NCI-H2227 (cell line): ENCODE results near the gene C11orf52.
"Not testable (repeated sequence)": the region's sequence is repeated elsewhere in the genome, so short reads cannot be mapped to it uniquely, and the experiment has no call there.

Experiments
- DNase-seq: peaks from one replicate; lab custom pipeline; 2025; ENCODE audit not compliant: unreplicated experiment; lab: John Stamatoyannopoulos, UW

The C11orf52 gene

GRCh38 chr11:111918390-111919256 lies at the start of gene C11orf52:
C11orf52 (plus strand) TSS chr11:111918913; CDS start chr11:111918973, 60 bp downstream.
- peak; percentile 7 for DNase-seq

- no peak for DNase-seq
Observed at GRCh38 chr11:111870113-111870512, 48.6 kb upstream of the C11orf52 start.

GRCh38 chr11:111870522-111870885 lies 48.2 kb upstream of the C11orf52 start:
- no peak for DNase-seq

GRCh38 chr11:111870886-111871692 lies 47.6 kb upstream of the C11orf52 start, which contains the start of gene ALG9:
ALG9 (minus strand) TSS chr11:111871581; CDS start chr11:111871482, 99 bp downstream.
- DNase-seq: peak; percentile 77

- no peak for DNase-seq
Observed at GRCh38 chr11:111871693-111872161, 47.0 kb upstream of the C11orf52 start.

- DNase-seq: no peak
Observed at GRCh38 chr11:111878385-111878848, 40.3 kb upstream of the C11orf52 start.

- peak; percentile 96 for DNase-seq
Observed at GRCh38 chr11:111878849-111879636, 39.7 kb upstream of the C11orf52 start, which contains the start of the genes CFAP68 and FDXACB1. CFAP68 (plus strand) TSS chr11:111879541; CDS start chr11:111879561, 20 bp downstream. FDXACB1 (minus strand) TSS chr11:111879165; CDS start chr11:111879132, 33 bp downstream.

- no peak for DNase-seq
Observed at GRCh38 chr11:111879637-111879960, 39.1 kb upstream of the C11orf52 start.

- DNase-seq: no peak
Observed at GRCh38 chr11:111882202-111882601, 36.5 kb upstream of the C11orf52 start.

- DNase-seq: not testable (repeated sequence)
Observed at GRCh38 chr11:111885053-111885452, 33.7 kb upstream of the C11orf52 start.

GRCh38 chr11:111886032-111886431 lies 32.7 kb upstream of the C11orf52 start:
- DNase-seq: no peak

- DNase-seq: no peak
Observed at GRCh38 chr11:111886844-111887243, 31.9 kb upstream of the C11orf52 start.

- DNase-seq: no peak
Observed at GRCh38 chr11:111905411-111905810, 13.3 kb upstream of the C11orf52 start.

GRCh38 chr11:111906680-111907079 lies 12.0 kb upstream of the C11orf52 start:
- no peak for DNase-seq

- no peak for DNase-seq
Observed at GRCh38 chr11:111908639-111909305, 9.9 kb upstream of the C11orf52 start.

GRCh38 chr11:111909378-111909777 lies 9.3 kb upstream of the C11orf52 start:
- no peak for DNase-seq

GRCh38 chr11:111910676-111911562 lies 7.8 kb upstream of the C11orf52 start:
- no peak for DNase-seq

GRCh38 chr11:111911563-111912401 lies 6.9 kb upstream of the C11orf52 start, which contains the start of gene CRYAB:
CRYAB (minus strand) TSS chr11:111911770; CDS start chr11:111911724, 46 bp downstream.
- no peak for DNase-seq
